Activated T-cell treated with anti-CD3 and anti-CD28 coated beads for 24 hours (primary cell): Measurements from ENCODE around the gene PLPP3.

ENCODE experiments used
- DNase-seq: peaks from one replicate; pipeline ENCODE4 v3.0.0-alpha.2; 2020; ENCODE audit warnings: low read depth

PLPP3 gene

GRCh38 chr1:56547473-56547872 lies 31.9 kb downstream of the PLPP3 start:
- DNase-seq = no peak

GRCh38 chr1:56545711-56546110 lies 33.7 kb downstream of the PLPP3 start:
- DNase-seq = no peak

- no peak for DNase-seq
Measured at GRCh38 chr1:56543783-56544612, 35.4 kb downstream of the PLPP3 start.

GRCh38 chr1:56542651-56543050 lies 36.7 kb downstream of the PLPP3 start:
- no peak for DNase-seq

GRCh38 chr1:56541408-56541807 lies 38.0 kb downstream of the PLPP3 start:
- no peak for DNase-seq

GRCh38 chr1:56540467-56540866 lies 38.9 kb downstream of the PLPP3 start:
- DNase-seq = no peak

GRCh38 chr1:56539520-56539931 lies 39.8 kb downstream of the PLPP3 start:
- DNase-seq = no peak

GRCh38 chr1:56538532-56538931 lies 40.8 kb downstream of the PLPP3 start:
- DNase-seq = no peak

GRCh38 chr1:56537660-56538059 lies 41.7 kb downstream of the PLPP3 start:
- no peak for DNase-seq

- no peak for DNase-seq
Measured at GRCh38 chr1:56535939-56536338, 43.4 kb downstream of the PLPP3 start.

- no peak for DNase-seq
Measured at GRCh38 chr1:56535362-56535761, 44.0 kb downstream of the PLPP3 start.

- DNase-seq = no peak
Measured at GRCh38 chr1:56534130-56534651, 45.2 kb downstream of the PLPP3 start.

GRCh38 chr1:56533621-56534020 lies 45.7 kb downstream of the PLPP3 start:
- DNase-seq = no peak

GRCh38 chr1:56533197-56533596 lies 46.2 kb downstream of the PLPP3 start:
- DNase-seq = no peak

- no peak for DNase-seq
Measured at GRCh38 chr1:56532350-56532683, 47.0 kb downstream of the PLPP3 start.

GRCh38 chr1:56531624-56532349 lies 47.6 kb downstream of the PLPP3 start:
- no peak for DNase-seq

- DNase-seq = no peak
Measured at GRCh38 chr1:56529801-56530200, 49.6 kb downstream of the PLPP3 start.

GRCh38 chr1:56527548-56528302 lies 51.6 kb downstream of the PLPP3 start:
- no peak for DNase-seq

- no peak for DNase-seq
Measured at GRCh38 chr1:56526571-56527174, 52.7 kb downstream of the PLPP3 start.

- no peak for DNase-seq
Measured at GRCh38 chr1:56525489-56526041, 53.8 kb downstream of the PLPP3 start.

GRCh38 chr1:56524263-56524662 lies 55.1 kb downstream of the PLPP3 start:
- DNase-seq = no peak

- no peak for DNase-seq
Measured at GRCh38 chr1:56522680-56523079, 56.7 kb downstream of the PLPP3 start.
